Measurements from ENCODE around the gene ELK4. TPM values are rescaled to one million over a fixed set of nuclear protein-coding genes. Genes with fewer than 3 reads are reported as not detected.

Gene ELK4
- total and polyA plus RNA-seq, 8 donors, result 23.6 to 69.9 (median 26.9) TPM

GRCh38 chr1:205623646-205624045 lies 8.2 kb downstream of the ELK4 start:
- no peak overlapping the region for H3K27ac ChIP-seq
- intact Hi-C loops (cut with DNase I), result no loop called here
- TF ChIP-seq CTCF (IDR thresholded peaks at IDR 0.05), result no peak
- no peak for DNase-seq
- no peak for ATAC-seq
- peaks cover 0 to 37% of the 10 kb centered on the region in 2 donors for H3K4me1 ChIP-seq
- H3K36me3 ChIP-seq, result peaks cover 0 to 51% of the 10 kb centered on the region in 2 donors
- no peaks in the 10 kb centered on the region for H3K27me3 ChIP-seq
- H3K4me3 ChIP-seq, result no peak overlapping the region
- no peaks in the 10 kb centered on the region for H3K9me3 ChIP-seq

GRCh38 chr1:205620269-205620668 lies 11.5 kb downstream of the ELK4 start:
- no peaks in the 10 kb centered on the region for H3K9me3 ChIP-seq
- H3K4me1 ChIP-seq, result peaks cover 0 to 6% of the 10 kb centered on the region in 2 donors
- ATAC-seq, result no peak
- intact Hi-C loops (cut with DNase I), result no loop called here
- TF ChIP-seq CTCF (IDR thresholded peaks at IDR 0.05), result no peak
- H3K27ac ChIP-seq, result no peak overlapping the region
- H3K4me3 ChIP-seq, result no peak overlapping the region
- H3K36me3 ChIP-seq, result peaks cover 0 to 84% of the 10 kb centered on the region in 2 donors
- no peaks in the 10 kb centered on the region for H3K27me3 ChIP-seq
- no peak for DNase-seq

- ATAC-seq (no peak), DNase-seq (no peak)
- Histone ChIP-seq H3K4me3 (no peak overlapping the region), H3K27me3 (no peaks in the 10 kb centered on the region), H3K27ac (no peak overlapping the region), H3K9me3 (no peaks in the 10 kb centered on the region), H3K36me3 (peaks cover 0 to 93% of the 10 kb centered on the region in 2 donors), H3K4me1 (no peaks in the 10 kb centered on the region)
- intact Hi-C loops (cut with DNase I), result no loop called here
- no peak for TF ChIP-seq CTCF (IDR thresholded peaks at IDR 0.05)
These were observed 12.4 kb downstream of the ELK4 start for GRCh38 chr1:205619376-205619775.

GRCh38 chr1:205616563-205617293 lies 15.1 kb downstream of the ELK4 start:
- no peaks in the 10 kb centered on the region for H3K4me1 ChIP-seq
- peaks cover 0 to 98% of the 10 kb centered on the region in 2 donors for H3K36me3 ChIP-seq
- DNase-seq, result no peak
- intact Hi-C loops (cut with DNase I), result no loop called here
- ATAC-seq, result no peak
- no peaks in the 10 kb centered on the region for H3K9me3 ChIP-seq
- no peak overlapping the region for H3K27ac ChIP-seq
- TF ChIP-seq CTCF (IDR thresholded peaks at IDR 0.05), result no peak
- H3K4me3 ChIP-seq, result no peak overlapping the region
- no peaks in the 10 kb centered on the region for H3K27me3 ChIP-seq

- Histone ChIP-seq H3K9me3 (no peaks in the 10 kb centered on the region), H3K36me3 (peaks cover 0 to 91% of the 10 kb centered on the region in 2 donors), H3K4me3 (no peak overlapping the region), H3K27me3 (no peaks in the 10 kb centered on the region), H3K4me1 (peaks cover 0 to 6% of the 10 kb centered on the region in 2 donors), H3K27ac (no peak overlapping the region)
- DNase-seq (no peak), ATAC-seq (no peak)
- intact Hi-C loops (cut with DNase I), result no loop called here
- no peak for TF ChIP-seq CTCF (IDR thresholded peaks at IDR 0.05)
These were observed 16.0 kb downstream of the ELK4 start for GRCh38 chr1:205615789-205616188.

Measured in left lung (tissue), 10 donors.